ENCODE measurements around the gene ANKHD1. TPM values are rescaled to one million over a fixed set of nuclear protein-coding genes. Genes with fewer than 3 reads are reported as not detected.
A peak's percentile ranks its signal among the peaks of the same experiment; 100 is the strongest.

Gene ANKHD1
- total and polyA plus RNA-seq, 9 of the 15 experiments (the other 6 are each of a cell fraction or from before 2014, with no cell fraction given), result 38.9 to 138 (median 78.7) TPM

DNA sequence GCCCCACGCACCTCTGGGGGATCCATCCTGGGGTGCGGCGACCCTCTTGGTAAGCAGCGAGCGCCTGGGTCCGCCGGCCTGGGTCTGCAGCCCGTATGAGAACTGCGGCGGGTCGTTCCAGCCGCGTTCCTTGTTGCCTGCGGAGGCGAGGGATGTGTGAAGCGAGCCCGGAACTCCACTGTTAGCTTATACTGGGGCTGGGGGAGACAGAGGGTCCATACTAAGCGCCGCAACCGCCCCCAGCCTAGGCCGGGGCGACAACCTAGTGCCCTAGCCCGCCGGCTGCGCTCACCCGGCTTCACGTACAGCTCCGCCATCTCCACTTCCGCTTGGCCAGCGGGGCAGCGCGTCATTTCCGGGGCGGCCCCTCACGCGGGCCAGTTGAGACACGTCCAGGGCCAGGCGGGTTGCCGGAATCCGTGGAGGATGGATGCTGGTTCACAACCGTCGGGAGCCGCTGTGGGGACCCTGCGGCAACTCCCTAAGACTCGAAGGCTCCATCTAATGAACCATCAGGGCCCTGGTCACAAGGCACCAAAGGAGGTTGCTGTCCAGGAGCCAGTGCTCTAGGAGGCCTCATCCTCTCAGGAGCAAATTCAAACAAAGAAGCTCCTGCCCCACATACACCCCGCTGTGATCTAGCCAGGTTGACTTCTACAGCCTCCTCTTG lies 155.6 kb downstream of the ANKHD1 start, which contains the start of gene SRA1 (continued):
- TF ChIP-seq, protein P1, sequence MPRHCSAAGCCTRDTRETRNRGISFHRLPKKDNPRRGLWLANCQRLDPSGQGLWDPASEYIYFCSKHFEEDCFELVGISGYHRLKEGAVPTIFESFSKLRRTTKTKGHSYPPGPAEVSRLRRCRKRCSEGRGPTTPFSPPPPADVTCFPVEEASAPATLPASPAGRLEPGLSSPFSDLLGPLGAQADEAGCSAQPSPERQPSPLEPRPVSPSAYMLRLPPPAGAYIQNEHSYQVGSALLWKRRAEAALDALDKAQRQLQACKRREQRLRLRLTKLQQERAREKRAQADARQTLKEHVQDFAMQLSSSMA (CRISPR knock-in tag; IDR thresholded peaks at IDR 0.05), result no peak
- TF ChIP-seq ZNF696 (CRISPR knock-in tag; conservative IDR thresholded peaks at IDR 0.05), result no peak; the same call in 1 of the 2 replicates
- peak; percentile 15; the same call in 1 of the 2 replicates for TF ChIP-seq RHOXF2B (CRISPR knock-in tag; conservative IDR thresholded peaks at IDR 0.05)
- TF ChIP-seq, protein P2, sequence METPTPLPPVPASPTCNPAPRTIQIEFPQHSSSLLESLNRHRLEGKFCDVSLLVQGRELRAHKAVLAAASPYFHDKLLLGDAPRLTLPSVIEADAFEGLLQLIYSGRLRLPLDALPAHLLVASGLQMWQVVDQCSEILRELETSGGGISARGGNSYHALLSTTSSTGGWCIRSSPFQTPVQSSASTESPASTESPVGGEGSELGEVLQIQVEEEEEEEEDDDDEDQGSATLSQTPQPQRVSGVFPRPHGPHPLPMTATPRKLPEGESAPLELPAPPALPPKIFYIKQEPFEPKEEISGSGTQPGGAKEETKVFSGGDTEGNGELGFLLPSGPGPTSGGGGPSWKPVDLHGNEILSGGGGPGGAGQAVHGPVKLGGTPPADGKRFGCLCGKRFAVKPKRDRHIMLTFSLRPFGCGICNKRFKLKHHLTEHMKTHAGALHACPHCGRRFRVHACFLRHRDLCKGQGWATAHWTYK (CRISPR knock-in tag; IDR thresholded peaks at IDR 0.05), result no peak
- TF ChIP-seq, protein P3, sequence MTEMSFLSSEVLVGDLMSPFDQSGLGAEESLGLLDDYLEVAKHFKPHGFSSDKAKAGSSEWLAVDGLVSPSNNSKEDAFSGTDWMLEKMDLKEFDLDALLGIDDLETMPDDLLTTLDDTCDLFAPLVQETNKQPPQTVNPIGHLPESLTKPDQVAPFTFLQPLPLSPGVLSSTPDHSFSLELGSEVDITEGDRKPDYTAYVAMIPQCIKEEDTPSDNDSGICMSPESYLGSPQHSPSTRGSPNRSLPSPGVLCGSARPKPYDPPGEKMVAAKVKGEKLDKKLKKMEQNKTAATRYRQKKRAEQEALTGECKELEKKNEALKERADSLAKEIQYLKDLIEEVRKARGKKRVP (CRISPR knock-in tag; IDR thresholded peaks at IDR 0.05), result no peak
- no peak for TF ChIP-seq KAT8 (IDR thresholded peaks at IDR 0.05; ENCODE audit: low read depth)
- TF ChIP-seq SNIP1 (IDR thresholded peaks at IDR 0.05; ENCODE audit: low read depth), result no peak
- TF ChIP-seq, protein P4, sequence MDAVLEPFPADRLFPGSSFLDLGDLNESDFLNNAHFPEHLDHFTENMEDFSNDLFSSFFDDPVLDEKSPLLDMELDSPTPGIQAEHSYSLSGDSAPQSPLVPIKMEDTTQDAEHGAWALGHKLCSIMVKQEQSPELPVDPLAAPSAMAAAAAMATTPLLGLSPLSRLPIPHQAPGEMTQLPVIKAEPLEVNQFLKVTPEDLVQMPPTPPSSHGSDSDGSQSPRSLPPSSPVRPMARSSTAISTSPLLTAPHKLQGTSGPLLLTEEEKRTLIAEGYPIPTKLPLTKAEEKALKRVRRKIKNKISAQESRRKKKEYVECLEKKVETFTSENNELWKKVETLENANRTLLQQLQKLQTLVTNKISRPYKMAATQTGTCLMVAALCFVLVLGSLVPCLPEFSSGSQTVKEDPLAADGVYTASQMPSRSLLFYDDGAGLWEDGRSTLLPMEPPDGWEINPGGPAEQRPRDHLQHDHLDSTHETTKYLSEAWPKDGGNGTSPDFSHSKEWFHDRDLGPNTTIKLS (IDR thresholded peaks at IDR 0.05; ENCODE audit: borderline replicate concordance, low read depth), result peak; percentile 91
- TF ChIP-seq, protein P5, sequence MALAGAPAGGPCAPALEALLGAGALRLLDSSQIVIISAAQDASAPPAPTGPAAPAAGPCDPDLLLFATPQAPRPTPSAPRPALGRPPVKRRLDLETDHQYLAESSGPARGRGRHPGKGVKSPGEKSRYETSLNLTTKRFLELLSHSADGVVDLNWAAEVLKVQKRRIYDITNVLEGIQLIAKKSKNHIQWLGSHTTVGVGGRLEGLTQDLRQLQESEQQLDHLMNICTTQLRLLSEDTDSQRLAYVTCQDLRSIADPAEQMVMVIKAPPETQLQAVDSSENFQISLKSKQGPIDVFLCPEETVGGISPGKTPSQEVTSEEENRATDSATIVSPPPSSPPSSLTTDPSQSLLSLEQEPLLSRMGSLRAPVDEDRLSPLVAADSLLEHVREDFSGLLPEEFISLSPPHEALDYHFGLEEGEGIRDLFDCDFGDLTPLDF (CRISPR knock-in tag; IDR thresholded peaks at IDR 0.05), result no peak; the same call in 1 of the 2 replicates
- no peak for TF ChIP-seq CREBBP (IDR thresholded peaks at IDR 0.05; ENCODE audit: low read depth, low read length)
- peak; percentile 95 for TF ChIP-seq KDM5B (IDR thresholded peaks at IDR 0.05; ENCODE audit: insufficient replicate concordance, low read depth, low read length)
- TF ChIP-seq ZNF551 (CRISPR knock-in tag; IDR thresholded peaks at IDR 0.05), result no peak
- TF ChIP-seq HDAC6 (IDR thresholded peaks at IDR 0.05; ENCODE audit: low read depth, low read length), result no peak
- TF ChIP-seq, protein P6, sequence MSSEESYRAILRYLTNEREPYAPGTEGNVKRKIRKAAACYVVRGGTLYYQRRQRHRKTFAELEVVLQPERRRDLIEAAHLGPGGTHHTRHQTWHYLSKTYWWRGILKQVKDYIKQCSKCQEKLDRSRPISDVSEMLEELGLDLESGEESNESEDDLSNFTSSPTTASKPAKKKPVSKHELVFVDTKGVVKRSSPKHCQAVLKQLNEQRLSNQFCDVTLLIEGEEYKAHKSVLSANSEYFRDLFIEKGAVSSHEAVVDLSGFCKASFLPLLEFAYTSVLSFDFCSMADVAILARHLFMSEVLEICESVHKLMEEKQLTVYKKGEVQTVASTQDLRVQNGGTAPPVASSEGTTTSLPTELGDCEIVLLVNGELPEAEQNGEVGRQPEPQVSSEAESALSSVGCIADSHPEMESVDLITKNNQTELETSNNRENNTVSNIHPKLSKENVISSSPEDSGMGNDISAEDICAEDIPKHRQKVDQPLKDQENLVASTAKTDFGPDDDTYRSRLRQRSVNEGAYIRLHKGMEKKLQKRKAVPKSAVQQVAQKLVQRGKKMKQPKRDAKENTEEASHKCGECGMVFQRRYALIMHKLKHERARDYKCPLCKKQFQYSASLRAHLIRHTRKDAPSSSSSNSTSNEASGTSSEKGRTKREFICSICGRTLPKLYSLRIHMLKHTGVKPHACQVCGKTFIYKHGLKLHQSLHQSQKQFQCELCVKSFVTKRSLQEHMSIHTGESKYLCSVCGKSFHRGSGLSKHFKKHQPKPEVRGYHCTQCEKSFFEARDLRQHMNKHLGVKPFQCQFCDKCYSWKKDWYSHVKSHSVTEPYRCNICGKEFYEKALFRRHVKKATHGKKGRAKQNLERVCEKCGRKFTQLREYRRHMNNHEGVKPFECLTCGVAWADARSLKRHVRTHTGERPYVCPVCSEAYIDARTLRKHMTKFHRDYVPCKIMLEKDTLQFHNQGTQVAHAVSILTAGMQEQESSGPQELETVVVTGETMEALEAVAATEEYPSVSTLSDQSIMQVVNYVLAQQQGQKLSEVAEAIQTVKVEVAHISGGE (CRISPR knock-in tag; IDR thresholded peaks at IDR 0.05), result peak in 2 of 3 experiments; percentile 55 to 88; a peak in 4 of 6 replicates
- TF ChIP-seq, protein P7, sequence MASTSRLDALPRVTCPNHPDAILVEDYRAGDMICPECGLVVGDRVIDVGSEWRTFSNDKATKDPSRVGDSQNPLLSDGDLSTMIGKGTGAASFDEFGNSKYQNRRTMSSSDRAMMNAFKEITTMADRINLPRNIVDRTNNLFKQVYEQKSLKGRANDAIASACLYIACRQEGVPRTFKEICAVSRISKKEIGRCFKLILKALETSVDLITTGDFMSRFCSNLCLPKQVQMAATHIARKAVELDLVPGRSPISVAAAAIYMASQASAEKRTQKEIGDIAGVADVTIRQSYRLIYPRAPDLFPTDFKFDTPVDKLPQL (IDR thresholded peaks at IDR 0.05; ENCODE audit: extremely low read depth, insufficient read length), result no peak
- TF ChIP-seq CTBP1 (IDR thresholded peaks at IDR 0.05; ENCODE audit: borderline replicate concordance), result peak; percentile 81
- TF ChIP-seq ZNF212 (CRISPR knock-in tag; IDR thresholded peaks at IDR 0.05), result 0 out of 2 replicates have a peak, but pooled peaks have one; percentile 37
